GM12892 (cell line): ENCODE results near the gene PRR23A.

Source experiments
- DNase-seq: peaks from one replicate; pipeline ENCODE4 v3.0.0; 2011; ENCODE audit not compliant: insufficient read length
- FAIRE-seq: peaks from 2 replicates; lab custom pipeline; 2011; peaks lifted over from hg19 to GRCh38; lab: Jason Lieb, UNC
- POLR2A ChIP-seq: IDR thresholded peaks from 2 replicates; pipeline ENCODE4 v1.6.1; 2011; ENCODE audit warnings: low read depth, low read length, control low read depth
- POLR2AphosphoS5 ChIP-seq: IDR thresholded peaks from 2 replicates; pipeline ENCODE4 v1.6.1; 2011; ENCODE audit warnings: low read depth, low read length, control low read depth
- TAF1 ChIP-seq: IDR thresholded peaks from 2 replicates; pipeline ENCODE4 v1.6.1; 2011; ENCODE audit warnings: low read depth, mild to moderate bottlenecking, control low read depth, low read length, borderline replicate concordance

The PRR23A gene

GRCh38 chr3:138962854-138963560 is 43.1 kb downstream of the PRR23A start:
- TF ChIP-seq POLR2A: no peak
- no peak for TF ChIP-seq TAF1
- TF ChIP-seq POLR2AphosphoS5: no peak
- FAIRE-seq: no peak
- no peak for DNase-seq

GRCh38 chr3:138960417-138960852 is 45.6 kb downstream of the PRR23A start:
- no peak for DNase-seq
- FAIRE-seq: no peak
- no peak for TF ChIP-seq POLR2A
- TF ChIP-seq TAF1: no peak
- no peak for TF ChIP-seq POLR2AphosphoS5
